ENCODE measurements around the gene HRH1. TPM values are rescaled to one million over a fixed set of nuclear protein-coding genes. Genes with fewer than 3 reads are reported as not detected.
"Not testable (repeated sequence)": the region's sequence is repeated elsewhere in the genome, so short reads cannot be mapped to it uniquely, and the experiment has no call there.

The HRH1 gene
- total RNA-seq, 1 donor from 2014 or later, result 0.31 TPM

- Mint-ChIP-seq H3K4me1 (peaks cover 6% of the 10 kb centered on the region), H3K27me3 (ENCODE audit: low read depth) (peaks cover 2% of the 10 kb centered on the region), H3K36me3 (no peaks in the 10 kb centered on the region), H3K4me3 (no peak overlapping the region), H3K27ac (no peak overlapping the region), H3K9me3 (no peaks in the 10 kb centered on the region)
- DNase-seq (ENCODE audit: low spot score in 2 of 2, unreplicated experiment in 2 of 2), result no peak
- no peak for TF ChIP-seq CTCF (IDR thresholded peaks at IDR 0.05; ENCODE audit: unreplicated experiment)
Measured at GRCh38 chr3:11213810-11214450, 59.6 kb downstream of the HRH1 start.

- Mint-ChIP-seq H3K36me3 (no peaks in the 10 kb centered on the region), H3K27me3 (ENCODE audit: low read depth) (peaks cover 2% of the 10 kb centered on the region), H3K9me3 (no peaks in the 10 kb centered on the region), H3K27ac (no peak overlapping the region), H3K4me1 (peaks cover 6% of the 10 kb centered on the region), H3K4me3 (no peak overlapping the region)
- TF ChIP-seq CTCF (IDR thresholded peaks at IDR 0.05; ENCODE audit: unreplicated experiment), result no peak
- DNase-seq (ENCODE audit: low spot score in 2 of 2, unreplicated experiment in 2 of 2), result no peak
Measured at GRCh38 chr3:11214451-11214978, 60.2 kb downstream of the HRH1 start.

- H3K36me3 Mint-ChIP-seq; H3K9me3 Mint-ChIP-seq; H3K4me3 Mint-ChIP-seq; H3K27me3 Mint-ChIP-seq (ENCODE audit: low read depth); H3K4me1 Mint-ChIP-seq; H3K27ac Mint-ChIP-seq; DNase-seq (ENCODE audit: low spot score in 2 of 2, unreplicated experiment in 2 of 2): not testable (repeated sequence)
Measured at GRCh38 chr3:11217370-11217769, 63.1 kb downstream of the HRH1 start.

- DNase-seq (ENCODE audit: low spot score in 2 of 2, unreplicated experiment in 2 of 2), result no peak
- H3K27me3 Mint-ChIP-seq (ENCODE audit: low read depth), result peaks cover 7% of the 10 kb centered on the region
- H3K4me1 Mint-ChIP-seq, result no peaks in the 10 kb centered on the region
- H3K4me3 Mint-ChIP-seq, result no peak overlapping the region
- H3K36me3 Mint-ChIP-seq, result no peaks in the 10 kb centered on the region
- no peak overlapping the region for H3K27ac Mint-ChIP-seq
- no peak for TF ChIP-seq CTCF (IDR thresholded peaks at IDR 0.05; ENCODE audit: unreplicated experiment)
- no peaks in the 10 kb centered on the region for H3K9me3 Mint-ChIP-seq
Measured at GRCh38 chr3:11220230-11220629, 65.9 kb downstream of the HRH1 start.

- no peaks in the 10 kb centered on the region for H3K4me1 Mint-ChIP-seq
- DNase-seq (ENCODE audit: low spot score in 2 of 2, unreplicated experiment in 2 of 2), result no peak
- H3K9me3 Mint-ChIP-seq, result no peaks in the 10 kb centered on the region
- no peak overlapping the region for H3K27ac Mint-ChIP-seq
- H3K27me3 Mint-ChIP-seq (ENCODE audit: low read depth), result peaks cover 7% of the 10 kb centered on the region
- no peak for TF ChIP-seq CTCF (IDR thresholded peaks at IDR 0.05; ENCODE audit: unreplicated experiment)
- no peaks in the 10 kb centered on the region for H3K36me3 Mint-ChIP-seq
- no peak overlapping the region for H3K4me3 Mint-ChIP-seq
Measured at GRCh38 chr3:11221818-11222415, 67.6 kb downstream of the HRH1 start.

GRCh38 chr3:11224010-11224409, 69.7 kb downstream of the HRH1 start:
- Mint-ChIP-seq H3K27ac (no peak overlapping the region), H3K9me3 (no peaks in the 10 kb centered on the region), H3K4me1 (no peaks in the 10 kb centered on the region), H3K4me3 (no peak overlapping the region), H3K27me3 (ENCODE audit: low read depth) (peaks cover 7% of the 10 kb centered on the region), H3K36me3 (no peaks in the 10 kb centered on the region)
- no peak for TF ChIP-seq CTCF (IDR thresholded peaks at IDR 0.05; ENCODE audit: unreplicated experiment)
- DNase-seq (ENCODE audit: low spot score in 2 of 2, unreplicated experiment in 2 of 2), result no peak

Data from mesothelial cell of epicardium (in vitro differentiated cells).